Activated naive CD8-positive, alpha-beta T cell treated with anti-CD3 and anti-CD28 coated beads, Interleukin-2, amount 10 ng/mL, durations not matched to agents 7 days and 5 days (primary cell): ENCODE measurements around the gene ROR1. TPM values are rescaled to one million over a fixed set of nuclear protein-coding genes. Genes with fewer than 3 reads are reported as not detected.

Source experiments
- ATAC-seq: fragments of 150-1000 bp; cut with Tn5 transposase; one replicate; pipeline ENCODE4 v1.10.0; 2021; ENCODE audit warnings: low read depth, moderate library complexity
- POLR2A ChIA-PET: fragments of 350-600 bp; sonication (Branson Sonifier 250); formaldehyde crosslinking; loops from one replicate; lab custom pipeline; 2021; ENCODE audit warnings: antibody characterized with exemption; lab: Charles Lee
- DNase-seq: peaks from one replicate; pipeline ENCODE4 v3.0.0; 2021
- H3K27ac Mint-ChIP-seq: one replicate; pipeline ENCODE4 v1.8.0; 2022; ENCODE audit warnings: mild to moderate bottlenecking, mixed read lengths
- H3K27me3 Mint-ChIP-seq: one replicate; pipeline ENCODE4 v1.8.0; 2022; ENCODE audit warnings: mild to moderate bottlenecking, moderate library complexity, mixed read lengths
- H3K36me3 Mint-ChIP-seq: one replicate; pipeline ENCODE4 v1.8.0; 2021; ENCODE audit warnings: mild to moderate bottlenecking, mixed read lengths
- H3K4me1 Mint-ChIP-seq: one replicate; pipeline ENCODE4 v1.8.0; 2021; ENCODE audit warnings: mixed read lengths
- H3K4me3 Mint-ChIP-seq: one replicate; pipeline ENCODE4 v1.8.0; 2022; ENCODE audit warnings: mild to moderate bottlenecking, moderate library complexity, mixed read lengths
- H3K9me3 Mint-ChIP-seq: one replicate; pipeline ENCODE4 v1.8.0; 2021; ENCODE audit warnings: mixed read lengths
- total RNA-seq, 2 experiments: library from RNA; stranded (reverse); gene quantifications; one replicate each; pipeline ENCODE4 v1.2.3, GENCODE V29; 2021

ROR1 gene
- total RNA-seq, 2 experiments from 2014 or later = not detected

DNA sequence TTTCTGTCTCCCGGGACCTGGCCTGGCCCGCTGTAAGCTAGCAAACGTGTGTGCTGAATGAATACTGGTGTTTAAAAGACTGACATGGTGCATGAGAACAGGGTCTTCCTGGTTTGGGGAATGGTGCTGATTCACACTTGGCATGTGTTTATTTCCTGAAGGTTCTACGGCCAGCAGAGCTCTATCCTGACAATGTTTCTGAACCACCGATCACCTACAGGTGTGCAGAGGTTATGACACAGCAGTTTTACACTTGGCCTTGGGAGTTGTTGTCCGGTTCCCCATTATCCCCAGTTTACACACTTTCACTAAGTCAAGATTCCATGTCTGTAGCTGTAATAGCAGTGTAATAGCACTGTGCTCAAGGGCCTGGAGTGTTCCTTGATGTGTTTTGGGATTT is 127.3 kb downstream of the ROR1 start:
- H3K27ac Mint-ChIP-seq = no peak overlapping the region
- POLR2A ChIA-PET = interaction anchor here (0.7 kb wide), 1 partner anchor 199 kb away, joined by 3 read pairs; no protein-coding TSS in a partner anchor
- H3K27me3 Mint-ChIP-seq = peaks cover 7% of the 10 kb centered on the region
- no peak for ATAC-seq
- no peak overlapping the region for H3K4me3 Mint-ChIP-seq
- H3K9me3 Mint-ChIP-seq = no peaks in the 10 kb centered on the region
- no peaks in the 10 kb centered on the region for H3K36me3 Mint-ChIP-seq
- DNase-seq = no peak
- no peaks in the 10 kb centered on the region for H3K4me1 Mint-ChIP-seq

DNA sequence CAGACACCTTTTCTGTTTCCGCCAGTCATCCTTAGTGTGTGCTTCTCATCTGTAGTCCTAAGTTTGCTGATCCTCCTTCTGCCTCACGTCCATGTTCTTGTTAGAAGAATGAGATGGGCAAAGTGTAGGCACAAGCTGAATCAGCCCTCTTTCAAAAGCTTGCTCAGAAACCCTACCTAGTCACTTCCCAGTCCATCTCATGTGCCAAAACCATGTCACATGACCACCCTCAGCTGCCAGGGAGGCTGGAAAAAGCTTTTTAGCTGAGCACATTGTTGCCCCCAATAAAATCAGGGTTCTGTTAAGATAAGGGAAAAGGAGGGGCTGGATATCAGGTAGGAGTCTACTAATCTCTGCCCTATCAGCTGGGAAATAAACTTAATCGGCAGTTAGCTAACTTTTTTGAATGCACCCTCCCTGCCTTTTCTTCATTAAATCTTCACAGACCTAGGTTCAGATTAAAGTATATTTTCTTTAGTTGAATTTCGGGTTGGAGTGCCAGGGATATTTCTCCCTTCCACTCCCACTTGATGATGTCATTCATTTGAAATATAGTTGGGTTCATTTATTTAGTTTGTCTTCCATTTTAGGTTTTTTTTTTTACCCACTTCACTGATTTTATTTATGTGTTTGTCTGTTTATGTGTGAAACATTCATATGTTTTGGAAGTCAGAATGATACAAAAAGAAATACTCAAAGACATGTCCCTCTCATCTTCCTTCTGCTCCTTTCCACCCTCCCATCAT is 129.2 kb downstream of the ROR1 start:
- POLR2A ChIA-PET = no interaction called here
- H3K27ac Mint-ChIP-seq = no peak overlapping the region
- no peaks in the 10 kb centered on the region for H3K9me3 Mint-ChIP-seq
- no peaks in the 10 kb centered on the region for H3K4me1 Mint-ChIP-seq
- DNase-seq (no peak), ATAC-seq (no peak)
- no peak overlapping the region for H3K4me3 Mint-ChIP-seq
- peaks cover 9% of the 10 kb centered on the region for H3K27me3 Mint-ChIP-seq
- H3K36me3 Mint-ChIP-seq = no peaks in the 10 kb centered on the region

DNA sequence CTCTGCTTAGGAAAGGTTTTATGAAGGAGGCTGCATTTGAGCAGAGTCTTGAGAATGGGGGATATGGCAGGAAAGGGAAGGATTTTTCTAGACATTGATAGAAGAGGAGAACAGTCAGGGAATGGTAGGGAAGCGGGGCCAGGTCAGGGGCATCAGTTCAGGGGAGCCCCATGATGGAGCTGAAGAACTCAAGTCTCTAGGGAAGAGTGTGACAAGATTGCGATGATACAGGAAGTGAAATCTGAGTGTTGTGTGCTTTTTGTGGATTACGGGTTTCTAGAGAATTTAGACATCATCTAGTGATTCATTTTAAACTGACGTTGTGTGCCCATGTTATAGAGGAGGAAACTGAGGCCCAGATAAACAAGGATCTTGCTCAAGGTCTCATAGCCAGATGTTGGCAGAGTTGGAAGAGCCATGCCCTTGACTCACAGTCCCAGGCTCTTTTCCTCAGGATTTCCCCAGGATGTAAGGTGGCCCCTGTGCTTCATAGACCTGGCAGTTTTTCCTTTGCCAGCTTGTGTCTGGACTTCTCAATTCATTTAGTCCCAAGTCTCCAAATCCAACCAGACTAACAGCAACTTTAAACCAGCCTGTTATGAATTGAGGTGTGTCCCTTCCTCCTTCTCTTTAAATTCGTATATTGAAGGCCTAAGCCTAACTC is 130.3 kb downstream of the ROR1 start:
- DNase-seq (no peak), ATAC-seq (no peak)
- Mint-ChIP-seq H3K4me1 (no peaks in the 10 kb centered on the region), H3K9me3 (no peaks in the 10 kb centered on the region), H3K27me3 (peaks cover 7% of the 10 kb centered on the region), H3K4me3 (no peak overlapping the region), H3K27ac (no peak overlapping the region), H3K36me3 (no peaks in the 10 kb centered on the region)
- POLR2A ChIA-PET = no interaction called here

DNA sequence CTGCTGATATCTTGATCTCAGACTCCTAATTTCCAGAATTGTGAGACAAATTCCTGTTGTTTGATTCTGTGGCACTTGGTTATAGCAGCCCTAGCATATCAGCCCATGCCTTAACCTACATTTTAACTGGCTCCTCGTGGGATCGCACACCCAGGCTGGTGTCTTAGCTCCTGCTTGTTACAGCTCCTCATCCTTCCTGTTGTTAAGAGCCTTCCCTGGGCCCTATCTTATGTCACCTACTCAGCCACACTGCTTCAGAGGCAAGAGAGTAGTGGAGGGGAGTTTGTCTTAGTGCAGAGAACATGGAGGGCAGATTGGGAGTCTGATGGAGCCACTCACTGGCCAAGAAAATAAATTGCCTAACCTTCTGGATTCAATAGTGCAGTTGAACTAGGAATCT is 131.0 kb downstream of the ROR1 start:
- Mint-ChIP-seq H3K27me3 (peaks cover 4% of the 10 kb centered on the region), H3K27ac (no peak overlapping the region), H3K4me3 (no peak overlapping the region), H3K36me3 (no peaks in the 10 kb centered on the region), H3K9me3 (no peaks in the 10 kb centered on the region), H3K4me1 (no peaks in the 10 kb centered on the region)
- POLR2A ChIA-PET = no interaction called here
- no peak for DNase-seq
- no peak for ATAC-seq

- POLR2A ChIA-PET = no interaction called here
- Mint-ChIP-seq H3K27ac (no peak overlapping the region), H3K4me3 (no peak overlapping the region), H3K36me3 (no peaks in the 10 kb centered on the region), H3K27me3 (peaks cover 4% of the 10 kb centered on the region), H3K9me3 (no peaks in the 10 kb centered on the region), H3K4me1 (no peaks in the 10 kb centered on the region)
- ATAC-seq = no peak
- no peak for DNase-seq
Measured at GRCh38 chr1:63906047-63906704, 132.4 kb downstream of the ROR1 start.

DNA sequence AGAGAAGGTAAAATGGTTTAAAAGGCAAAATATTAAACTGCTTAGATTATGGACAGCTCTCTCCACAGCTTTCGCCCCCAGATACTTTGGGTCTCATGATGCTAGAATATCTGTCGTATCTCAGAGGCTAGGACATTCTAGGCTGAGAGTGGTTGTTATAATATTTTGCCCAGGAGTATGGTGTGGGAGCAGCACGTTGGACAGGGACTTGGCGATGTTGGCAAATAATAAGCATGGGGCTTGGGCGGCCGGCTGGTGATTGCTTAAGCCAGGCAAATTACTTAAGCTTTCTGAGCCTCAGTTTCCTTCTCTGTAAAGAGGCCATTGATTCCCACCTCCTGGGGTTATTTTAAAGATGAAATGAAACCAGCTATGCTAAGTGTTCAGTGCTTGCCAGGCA is 133.2 kb downstream of the ROR1 start:
- no peak for DNase-seq
- Mint-ChIP-seq H3K27ac (no peak overlapping the region), H3K4me1 (no peaks in the 10 kb centered on the region), H3K27me3 (peaks cover 5% of the 10 kb centered on the region), H3K36me3 (no peaks in the 10 kb centered on the region), H3K4me3 (no peak overlapping the region), H3K9me3 (no peaks in the 10 kb centered on the region)
- no peak for ATAC-seq
- POLR2A ChIA-PET = no interaction called here

DNA sequence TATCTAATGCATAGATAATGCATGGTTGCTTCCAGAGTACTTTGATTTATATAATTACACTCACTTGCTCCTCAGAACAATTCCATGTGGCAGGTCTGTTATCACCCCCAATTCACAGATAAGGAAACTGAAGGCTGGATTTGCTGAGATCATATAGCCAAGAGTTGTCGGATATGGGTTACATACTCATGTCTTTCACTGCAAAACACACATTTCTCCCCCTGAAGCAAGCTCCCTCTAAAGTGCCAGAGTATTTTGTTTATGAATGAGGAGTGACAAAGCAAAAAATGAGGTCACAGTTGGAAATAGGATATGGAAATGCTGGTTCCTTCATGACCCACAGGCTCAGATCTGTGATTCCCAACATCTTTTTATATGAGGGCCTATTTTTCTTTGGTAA is 134.2 kb downstream of the ROR1 start:
- POLR2A ChIA-PET = no interaction called here
- Mint-ChIP-seq H3K4me1 (no peaks in the 10 kb centered on the region), H3K36me3 (no peaks in the 10 kb centered on the region), H3K27me3 (peaks cover 12% of the 10 kb centered on the region), H3K9me3 (no peaks in the 10 kb centered on the region), H3K4me3 (no peak overlapping the region), H3K27ac (no peak overlapping the region)
- no peak for ATAC-seq
- no peak for DNase-seq

GRCh38 chr1:63909526-63909925 is 135.7 kb downstream of the ROR1 start:
- H3K4me3 Mint-ChIP-seq = no peak overlapping the region
- H3K27me3 Mint-ChIP-seq = peaks cover 13% of the 10 kb centered on the region
- ATAC-seq (no peak), DNase-seq (no peak)
- no peaks in the 10 kb centered on the region for H3K9me3 Mint-ChIP-seq
- no peaks in the 10 kb centered on the region for H3K36me3 Mint-ChIP-seq
- POLR2A ChIA-PET = no interaction called here
- no peaks in the 10 kb centered on the region for H3K4me1 Mint-ChIP-seq
- no peak overlapping the region for H3K27ac Mint-ChIP-seq

DNA sequence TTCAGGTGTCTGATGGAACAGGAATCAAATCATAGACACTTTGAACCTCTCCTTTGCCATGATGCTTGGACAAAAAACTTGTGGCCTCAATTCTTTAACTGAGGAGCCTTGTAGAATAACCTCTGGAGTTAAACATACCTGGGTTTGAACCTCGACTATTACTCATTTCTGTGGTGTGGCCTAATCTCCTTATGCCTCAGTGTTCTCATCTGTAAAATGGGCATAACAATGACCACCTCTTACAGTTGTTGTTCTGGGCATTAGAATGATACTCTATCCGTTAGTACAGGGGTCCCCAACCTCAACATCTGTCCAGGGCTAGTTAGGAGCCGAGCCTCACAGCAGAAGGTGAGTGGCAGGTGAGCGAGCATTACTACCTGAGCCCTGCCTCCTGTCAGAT is 137.2 kb downstream of the ROR1 start:
- Mint-ChIP-seq H3K9me3 (no peaks in the 10 kb centered on the region), H3K36me3 (no peaks in the 10 kb centered on the region), H3K4me3 (no peak overlapping the region), H3K27me3 (peaks cover 15% of the 10 kb centered on the region), H3K27ac (no peak overlapping the region), H3K4me1 (no peaks in the 10 kb centered on the region)
- no peak for DNase-seq
- POLR2A ChIA-PET = no interaction called here
- no peak for ATAC-seq

- H3K36me3 Mint-ChIP-seq = no peaks in the 10 kb centered on the region
- DNase-seq = no peak
- H3K27ac Mint-ChIP-seq = no peak overlapping the region
- H3K4me3 Mint-ChIP-seq = no peak overlapping the region
- H3K27me3 Mint-ChIP-seq = peaks cover 11% of the 10 kb centered on the region
- peaks cover 2% of the 10 kb centered on the region for H3K4me1 Mint-ChIP-seq
- POLR2A ChIA-PET = no interaction called here
- no peaks in the 10 kb centered on the region for H3K9me3 Mint-ChIP-seq
- ATAC-seq = no peak
Measured at GRCh38 chr1:63912643-63913042, 138.8 kb downstream of the ROR1 start.

- POLR2A ChIA-PET = no interaction called here
- DNase-seq = no peak
- ATAC-seq = no peak
- Mint-ChIP-seq H3K4me3 (no peak overlapping the region), H3K27me3 (peaks cover 11% of the 10 kb centered on the region), H3K36me3 (no peaks in the 10 kb centered on the region), H3K27ac (no peak overlapping the region), H3K9me3 (no peaks in the 10 kb centered on the region), H3K4me1 (peaks cover 2% of the 10 kb centered on the region)
Measured at GRCh38 chr1:63913533-63913932, 139.7 kb downstream of the ROR1 start.

- H3K4me1 Mint-ChIP-seq = peaks cover 2% of the 10 kb centered on the region
- no peak overlapping the region for H3K4me3 Mint-ChIP-seq
- no peaks in the 10 kb centered on the region for H3K9me3 Mint-ChIP-seq
- DNase-seq (no peak), ATAC-seq (no peak)
- H3K27ac Mint-ChIP-seq = no peak overlapping the region
- POLR2A ChIA-PET = no interaction called here
- no peaks in the 10 kb centered on the region for H3K36me3 Mint-ChIP-seq
- peaks cover 11% of the 10 kb centered on the region for H3K27me3 Mint-ChIP-seq
Measured at GRCh38 chr1:63914241-63914640, 140.4 kb downstream of the ROR1 start.

DNA sequence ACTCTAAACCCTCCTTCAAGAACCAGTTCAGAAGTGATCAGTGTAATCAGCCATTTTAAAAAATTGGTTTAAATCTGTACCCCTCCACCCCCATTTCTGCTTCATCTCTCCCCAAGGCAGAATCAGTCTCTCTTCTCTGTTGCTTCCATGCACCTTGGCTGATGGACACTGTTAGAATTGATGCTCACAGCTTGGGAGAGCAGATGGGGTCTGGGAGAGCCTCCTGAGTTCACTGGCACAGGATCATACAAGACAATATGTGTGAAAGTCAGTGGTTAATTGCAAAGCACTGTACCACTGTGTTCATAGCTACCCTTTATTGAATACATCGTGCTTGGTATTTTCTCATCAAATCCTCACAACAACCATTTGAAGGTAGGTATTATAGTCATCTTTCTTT is 140.9 kb downstream of the ROR1 start:
- no peak for DNase-seq
- no peak overlapping the region for H3K4me3 Mint-ChIP-seq
- no peaks in the 10 kb centered on the region for H3K36me3 Mint-ChIP-seq
- no peak overlapping the region for H3K27ac Mint-ChIP-seq
- H3K27me3 Mint-ChIP-seq = peaks cover 11% of the 10 kb centered on the region
- ATAC-seq = no peak
- peaks cover 2% of the 10 kb centered on the region for H3K4me1 Mint-ChIP-seq
- POLR2A ChIA-PET = no interaction called here
- no peaks in the 10 kb centered on the region for H3K9me3 Mint-ChIP-seq

DNA sequence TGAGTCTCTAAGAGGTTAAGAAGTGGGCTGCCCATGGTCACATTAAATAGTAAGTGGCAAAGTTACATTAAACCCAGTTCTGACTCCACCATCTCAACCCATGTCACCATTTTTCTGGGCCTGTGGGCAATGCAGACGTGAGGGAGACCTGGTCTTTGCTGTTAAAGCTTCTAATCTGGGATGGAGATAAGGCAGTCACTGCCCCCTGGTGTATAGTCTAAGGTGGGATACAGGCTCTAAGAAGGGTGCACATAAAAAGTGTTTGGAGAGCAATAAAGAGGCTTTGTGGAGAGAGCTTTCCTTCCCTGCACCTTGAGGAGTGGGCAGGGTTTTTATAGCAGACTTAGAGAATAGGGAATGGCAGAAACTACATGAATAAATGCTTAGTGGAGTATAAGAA is 141.3 kb downstream of the ROR1 start:
- Mint-ChIP-seq H3K9me3 (no peaks in the 10 kb centered on the region), H3K4me1 (peaks cover 2% of the 10 kb centered on the region), H3K4me3 (no peak overlapping the region), H3K27ac (no peak overlapping the region), H3K27me3 (peaks cover 11% of the 10 kb centered on the region), H3K36me3 (no peaks in the 10 kb centered on the region)
- ATAC-seq (no peak), DNase-seq (no peak)
- POLR2A ChIA-PET = no interaction called here
